ENCODE data around the gene NT5M. TPM values are rescaled to one million over a fixed set of nuclear protein-coding genes. Genes with fewer than 3 reads are reported as not detected.
"Not testable (repeated sequence)": the region's sequence is repeated elsewhere in the genome, so short reads cannot be mapped to it uniquely, and the experiment has no call there.

Gene NT5M
- 6.8 TPM for polyA plus RNA-seq (2013, experiment 1 of 2)
- polyA plus RNA-seq (2013, experiment 2 of 2), result 7.4 TPM

- no CpG with 5 or more reads among the region's 107 CpGs for WGBS, 2 donors (ENCODE audit: extremely low coverage in 2 of 2, insufficient read length in 2 of 2, insufficient replicate concordance in 1 of 2)
- H3K36me3 ChIP-seq (replicated peaks in 1 of 2; ENCODE audit: control insufficient read depth in 2 of 2, insufficient read depth in 2 of 2, low read length in 2 of 2), result no peaks in the 10 kb centered on the region
- H3K4me3 ChIP-seq (ENCODE audit: low read length in 2 of 2), result peak within 1 kb of the TSS; percentile 78 to 90
- no peak within 1 kb of the TSS for H2BK5ac ChIP-seq (ENCODE audit: low read length)
- H2AFZ ChIP-seq (ENCODE audit: low read length), result peak within 1 kb of the TSS; percentile 94
- no peaks in the 10 kb centered on the region for H3K9me3 ChIP-seq (replicated peaks in 1 of 2; ENCODE audit: control insufficient read depth in 2 of 2, insufficient read depth in 1 of 2, low read depth in 1 of 2, low read length in 2 of 2)
- H2BK15ac ChIP-seq (ENCODE audit: low read length), result peak within 1 kb of the TSS; percentile 95
- no peak within 1 kb of the TSS for H3K14ac ChIP-seq (ENCODE audit: low read length)
- no peak within 1 kb of the TSS for H3K27ac ChIP-seq (replicated peaks; ENCODE audit: low read length)
- peak within 1 kb of the TSS; percentile 94 for H3K18ac ChIP-seq (ENCODE audit: low read length)
- H3K23ac ChIP-seq (ENCODE audit: low read depth, low read length, poor library complexity), result peak within 1 kb of the TSS; percentile 4
- peaks cover 0 to 19% (median 2%) of the 10 kb centered on the region in 3 experiments for H3K27me3 ChIP-seq (ENCODE audit: control insufficient read depth in 3 of 3, insufficient read depth in 3 of 3, low read depth in 1 of 3, low read length in 3 of 3)
- peak within 1 kb of the TSS; percentile 66 for H3K4me2 ChIP-seq (ENCODE audit: insufficient read depth, low read length, poor library complexity, severe bottlenecking)
- H3K4me1 ChIP-seq (ENCODE audit: control insufficient read depth in 2 of 2, insufficient read depth in 1 of 2, low read depth in 1 of 2, low read length in 2 of 2), result peaks cover 5 to 12% of the 10 kb centered on the region in 2 donors
- H4K91ac ChIP-seq (ENCODE audit: low read depth, low read length, poor library complexity), result no peak within 1 kb of the TSS
- H3K9ac ChIP-seq (ENCODE audit: low read depth, low read length, poor library complexity), result peak within 1 kb of the TSS; percentile 88
- H3K79me1 ChIP-seq (ENCODE audit: low read depth, low read length), result no peaks in the 10 kb centered on the region
- H3K4ac ChIP-seq (ENCODE audit: low read length), result no peak within 1 kb of the TSS
- H2BK120ac ChIP-seq (ENCODE audit: low read depth, low read length), result no peak within 1 kb of the TSS
- peak within 1 kb of the TSS; percentile 4 for H4K8ac ChIP-seq (ENCODE audit: low read depth, low read length)
- peak; percentile 54 for DNase-seq (ENCODE audit: low spot score)
- no peak within 1 kb of the TSS for H2AK5ac ChIP-seq (ENCODE audit: low read depth, low read length)
- no peak within 1 kb of the TSS for H2BK12ac ChIP-seq (ENCODE audit: low read length)
Observed at GRCh38 chr17:17303010-17303846, at the start of gene NT5M. Gene NT5M (plus strand): TSS chr17:17303373. CDS start chr17:17303551, 178 bp downstream.

- Histone ChIP-seq H4K91ac (ENCODE audit: low read depth, low read length, poor library complexity) (no peak overlapping the region), H3K18ac (ENCODE audit: low read length) (no peak overlapping the region), H3K9ac (ENCODE audit: low read depth, low read length, poor library complexity) (no peak overlapping the region), H3K4ac (ENCODE audit: low read length) (no peak overlapping the region), H3K4me1 (ENCODE audit: control insufficient read depth in 2 of 2, insufficient read depth in 1 of 2, low read depth in 1 of 2, low read length in 2 of 2) (no peaks in the 10 kb centered on the region), H3K79me1 (ENCODE audit: low read depth, low read length) (no peaks in the 10 kb centered on the region), H2BK5ac (ENCODE audit: low read length) (no peak overlapping the region), H4K8ac (ENCODE audit: low read depth, low read length) (no peak overlapping the region), H3K14ac (ENCODE audit: low read length) (no peak overlapping the region), H3K36me3 (replicated peaks in 1 of 2; ENCODE audit: control insufficient read depth in 2 of 2, insufficient read depth in 2 of 2, low read length in 2 of 2) (peaks cover 21 to 85% of the 10 kb centered on the region in 2 donors), H2BK12ac (ENCODE audit: low read length) (no peak overlapping the region), H2AFZ (ENCODE audit: low read length) (no peak overlapping the region), H2BK15ac (ENCODE audit: low read length) (no peak overlapping the region), H3K23ac (ENCODE audit: low read depth, low read length, poor library complexity) (no peak overlapping the region), H3K4me3 (ENCODE audit: low read length in 2 of 2) (no peak overlapping the region), H2BK120ac (ENCODE audit: low read depth, low read length) (no peak overlapping the region), H3K9me3 (replicated peaks in 1 of 2; ENCODE audit: control insufficient read depth in 2 of 2, insufficient read depth in 1 of 2, low read depth in 1 of 2, low read length in 2 of 2) (no peaks in the 10 kb centered on the region), H3K4me2 (ENCODE audit: insufficient read depth, low read length, poor library complexity, severe bottlenecking) (no peak overlapping the region), H3K27ac (replicated peaks; ENCODE audit: low read length) (no peak overlapping the region), H3K27me3 (ENCODE audit: control insufficient read depth in 3 of 3, insufficient read depth in 3 of 3, low read depth in 1 of 3, low read length in 3 of 3) (no peaks in the 10 kb centered on the region), H2AK5ac (ENCODE audit: low read depth, low read length) (no peak overlapping the region)
- no peak for DNase-seq (ENCODE audit: low spot score)
- no CpG with 5 or more reads among the region's 3 CpGs for WGBS, 2 donors (ENCODE audit: extremely low coverage in 2 of 2, insufficient read length in 2 of 2, insufficient replicate concordance in 1 of 2)
Observed at GRCh38 chr17:17253406-17253805, 49.8 kb upstream of the NT5M start.

- Histone ChIP-seq H3K14ac (ENCODE audit: low read length) (no peak overlapping the region), H3K4me1 (ENCODE audit: control insufficient read depth in 2 of 2, insufficient read depth in 1 of 2, low read depth in 1 of 2, low read length in 2 of 2) (no peaks in the 10 kb centered on the region), H3K23ac (ENCODE audit: low read depth, low read length, poor library complexity) (no peak overlapping the region), H2BK120ac (ENCODE audit: low read depth, low read length) (no peak overlapping the region), H3K9ac (ENCODE audit: low read depth, low read length, poor library complexity) (no peak overlapping the region), H2AK5ac (ENCODE audit: low read depth, low read length) (no peak overlapping the region), H3K4me3 (ENCODE audit: low read length in 2 of 2) (no peak overlapping the region), H2BK15ac (ENCODE audit: low read length) (no peak overlapping the region), H3K27me3 (ENCODE audit: control insufficient read depth in 3 of 3, insufficient read depth in 3 of 3, low read depth in 1 of 3, low read length in 3 of 3) (no peaks in the 10 kb centered on the region), H3K27ac (replicated peaks; ENCODE audit: low read length) (no peak overlapping the region), H3K36me3 (replicated peaks in 1 of 2; ENCODE audit: control insufficient read depth in 2 of 2, insufficient read depth in 2 of 2, low read length in 2 of 2) (peaks cover 22 to 85% of the 10 kb centered on the region in 2 donors), H2AFZ (ENCODE audit: low read length) (no peak overlapping the region), H2BK5ac (ENCODE audit: low read length) (no peak overlapping the region), H3K79me1 (ENCODE audit: low read depth, low read length) (no peaks in the 10 kb centered on the region), H3K4me2 (ENCODE audit: insufficient read depth, low read length, poor library complexity, severe bottlenecking) (no peak overlapping the region), H3K18ac (ENCODE audit: low read length) (no peak overlapping the region), H3K9me3 (replicated peaks in 1 of 2; ENCODE audit: control insufficient read depth in 2 of 2, insufficient read depth in 1 of 2, low read depth in 1 of 2, low read length in 2 of 2) (no peaks in the 10 kb centered on the region), H3K4ac (ENCODE audit: low read length) (no peak overlapping the region), H2BK12ac (ENCODE audit: low read length) (no peak overlapping the region), H4K8ac (ENCODE audit: low read depth, low read length) (no peak overlapping the region), H4K91ac (ENCODE audit: low read depth, low read length, poor library complexity) (no peak overlapping the region)
- no peak for DNase-seq (ENCODE audit: low spot score)
- WGBS, 2 donors (ENCODE audit: extremely low coverage in 2 of 2, insufficient read length in 2 of 2, insufficient replicate concordance in 1 of 2), result no CpG with 5 or more reads among the region's 3 CpGs
Observed at GRCh38 chr17:17254036-17254435, 49.1 kb upstream of the NT5M start.

- not testable (repeated sequence) for H3K79me1 ChIP-seq (ENCODE audit: low read depth, low read length); H3K23ac ChIP-seq (ENCODE audit: low read depth, low read length, poor library complexity); H2BK120ac ChIP-seq (ENCODE audit: low read depth, low read length); H3K27ac ChIP-seq (replicated peaks; ENCODE audit: low read length); H3K4me2 ChIP-seq (ENCODE audit: insufficient read depth, low read length, poor library complexity, severe bottlenecking); DNase-seq (ENCODE audit: low spot score); H3K27me3 ChIP-seq (ENCODE audit: control insufficient read depth in 3 of 3, insufficient read depth in 3 of 3, low read depth in 1 of 3, low read length in 3 of 3); H3K4me3 ChIP-seq (ENCODE audit: low read length in 2 of 2); H2AK5ac ChIP-seq (ENCODE audit: low read depth, low read length); H2BK12ac ChIP-seq (ENCODE audit: low read length); H4K8ac ChIP-seq (ENCODE audit: low read depth, low read length); H2BK5ac ChIP-seq (ENCODE audit: low read length); H3K18ac ChIP-seq (ENCODE audit: low read length); H3K9ac ChIP-seq (ENCODE audit: low read depth, low read length, poor library complexity); H2AFZ ChIP-seq (ENCODE audit: low read length); H4K91ac ChIP-seq (ENCODE audit: low read depth, low read length, poor library complexity); H3K9me3 ChIP-seq (replicated peaks in 1 of 2; ENCODE audit: control insufficient read depth in 2 of 2, insufficient read depth in 1 of 2, low read depth in 1 of 2, low read length in 2 of 2); H2BK15ac ChIP-seq (ENCODE audit: low read length); H3K4me1 ChIP-seq (ENCODE audit: control insufficient read depth in 2 of 2, insufficient read depth in 1 of 2, low read depth in 1 of 2, low read length in 2 of 2); H3K4ac ChIP-seq (ENCODE audit: low read length); H3K14ac ChIP-seq (ENCODE audit: low read length)
- no CpG with 5 or more reads among the region's 11 CpGs for WGBS, 2 donors (ENCODE audit: extremely low coverage in 2 of 2, insufficient read length in 2 of 2, insufficient replicate concordance in 1 of 2)
- H3K36me3 ChIP-seq (replicated peaks in 1 of 2; ENCODE audit: control insufficient read depth in 2 of 2, insufficient read depth in 2 of 2, low read length in 2 of 2), result peaks cover 33 to 87% of the 10 kb centered on the region in 2 donors
Observed at GRCh38 chr17:17255689-17256088, 47.5 kb upstream of the NT5M start.

All from neuronal stem cell (in vitro differentiated cells).